ENCODE results near the gene MINDY4.

Gene MINDY4

GRCh38 chr7:30750683-30751650, 20.2 kb upstream of the MINDY4 start:
- H3K4me3 ChIP-seq (ENCODE audit: low read depth, low read length): no peak overlapping the region
- TF ChIP-seq CTCF (IDR thresholded peaks at IDR 0.05; ENCODE audit: control insufficient read depth, extremely low read depth, insufficient read depth): no peak
- DNase-seq (ENCODE audit: low read depth): no peak

GRCh38 chr7:30751696-30752273, 19.4 kb upstream of the MINDY4 start, which contains the start of gene INMT:
INMT (plus strand) TSS chr7:30752135; CDS start chr7:30752151, 16 bp downstream.
- TF ChIP-seq CTCF (IDR thresholded peaks at IDR 0.05; ENCODE audit: control insufficient read depth, extremely low read depth, insufficient read depth): no peak
- DNase-seq (ENCODE audit: low read depth): no peak
- no peak within 1 kb of the TSS for H3K4me3 ChIP-seq (ENCODE audit: low read depth, low read length)

GRCh38 chr7:30752484-30752883, 18.7 kb upstream of the MINDY4 start:
- no peak for TF ChIP-seq CTCF (IDR thresholded peaks at IDR 0.05; ENCODE audit: control insufficient read depth, extremely low read depth, insufficient read depth)
- no peak overlapping the region for H3K4me3 ChIP-seq (ENCODE audit: low read depth, low read length)
- DNase-seq (ENCODE audit: low read depth): no peak

GRCh38 chr7:30752979-30753378, 18.2 kb upstream of the MINDY4 start:
- no peak overlapping the region for H3K4me3 ChIP-seq (ENCODE audit: low read depth, low read length)
- no peak for DNase-seq (ENCODE audit: low read depth)
- TF ChIP-seq CTCF (IDR thresholded peaks at IDR 0.05; ENCODE audit: control insufficient read depth, extremely low read depth, insufficient read depth): no peak

- no peak for DNase-seq (ENCODE audit: low read depth)
- no peak for TF ChIP-seq CTCF (IDR thresholded peaks at IDR 0.05; ENCODE audit: control insufficient read depth, extremely low read depth, insufficient read depth)
- no peak overlapping the region for H3K4me3 ChIP-seq (ENCODE audit: low read depth, low read length)
Observed at GRCh38 chr7:30754315-30754877, 16.8 kb upstream of the MINDY4 start.

GRCh38 chr7:30755384-30756154, 15.6 kb upstream of the MINDY4 start:
- no peak for DNase-seq (ENCODE audit: low read depth)
- no peak for TF ChIP-seq CTCF (IDR thresholded peaks at IDR 0.05; ENCODE audit: control insufficient read depth, extremely low read depth, insufficient read depth)
- H3K4me3 ChIP-seq (ENCODE audit: low read depth, low read length): no peak overlapping the region
